ENCODE measurements around the gene MORN5.

Gene MORN5

DNA sequence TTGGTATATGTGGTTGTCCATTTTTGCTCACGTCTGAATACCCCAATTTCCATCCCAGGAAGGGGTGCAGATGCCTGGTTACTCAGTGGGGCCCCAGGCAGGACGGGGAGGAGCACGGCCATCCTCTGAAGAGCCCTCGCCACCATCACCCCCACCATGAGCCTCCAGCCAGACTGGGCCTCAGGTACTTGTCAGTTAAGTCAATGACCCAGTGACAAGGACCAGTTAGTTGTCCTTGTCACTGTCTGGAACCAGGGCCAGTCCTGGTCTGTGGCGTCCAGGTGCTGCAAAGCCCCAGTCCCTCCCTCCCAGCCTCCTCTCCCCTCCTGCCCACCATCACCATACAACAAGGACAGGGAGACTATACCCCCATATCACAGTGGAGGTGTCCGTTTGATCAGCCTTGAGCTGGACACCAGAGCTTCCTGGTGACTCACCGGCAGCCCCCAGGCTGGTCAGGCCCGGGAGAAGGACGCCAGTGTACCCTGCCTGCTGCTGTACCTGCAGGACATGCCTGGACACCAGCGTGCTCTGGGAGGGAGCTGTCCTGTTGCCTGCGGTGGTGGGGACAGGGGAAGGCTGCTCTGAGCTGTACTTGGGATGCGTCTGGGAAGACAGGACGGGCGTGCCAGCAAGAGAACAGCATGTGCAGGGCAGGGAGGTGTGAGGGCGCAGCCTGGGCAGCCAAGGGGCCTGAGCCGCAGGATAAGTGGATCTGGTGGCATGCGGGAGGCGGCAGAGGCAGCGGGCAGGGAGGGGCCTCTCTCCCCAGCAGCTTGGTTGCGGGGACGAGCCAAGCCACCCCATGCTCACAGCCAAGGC is 34.0 kb upstream of the MORN5 start:
- DNase-seq, result peak; percentile 74

GRCh38 chr9:122126331-122127261 is 33.1 kb upstream of the MORN5 start:
- DNase-seq, result peak; percentile 90

DNA sequence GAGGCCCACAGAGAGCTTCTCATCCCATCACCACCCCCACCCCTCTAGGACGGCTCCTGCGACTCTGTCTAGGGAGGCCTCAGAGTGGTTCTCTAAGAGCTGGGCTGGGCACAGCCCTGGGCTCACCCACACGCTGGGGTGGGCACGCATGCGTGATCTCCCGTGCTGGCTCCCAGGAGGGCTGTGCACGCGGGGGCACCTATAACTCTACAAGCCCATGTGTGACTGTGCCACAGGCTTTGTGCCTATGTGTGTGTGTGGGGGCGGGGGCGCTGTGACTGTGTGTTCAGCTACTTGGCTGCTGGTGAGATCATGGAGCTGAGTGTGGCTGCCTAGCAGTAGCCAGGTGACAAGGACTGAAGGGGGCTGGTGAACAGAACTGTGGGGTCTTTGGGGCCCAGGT is 32.3 kb upstream of the MORN5 start:
- peak; percentile 47 for DNase-seq

GRCh38 chr9:122128007-122128968 is 31.4 kb upstream of the MORN5 start:
- DNase-seq, result no peak

DNA sequence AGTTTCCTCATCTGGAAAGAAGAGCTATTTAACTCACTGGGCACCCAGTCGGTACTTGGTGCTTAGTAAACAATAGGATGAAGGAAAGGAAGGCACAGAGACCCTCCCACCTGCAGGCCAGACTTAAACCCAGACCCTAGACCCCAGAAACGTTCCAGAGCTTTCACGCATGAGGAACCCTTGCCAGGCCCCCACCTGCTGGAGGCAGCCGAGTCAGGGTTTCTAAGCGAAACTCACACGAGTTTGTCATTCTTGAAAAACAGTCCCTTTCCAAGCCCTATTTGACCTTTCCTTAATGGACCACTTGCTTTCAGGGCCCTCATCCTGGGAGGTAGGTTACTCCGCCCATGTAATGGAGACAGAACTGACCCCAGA is 30.8 kb upstream of the MORN5 start:
- DNase-seq, result no peak

DNA sequence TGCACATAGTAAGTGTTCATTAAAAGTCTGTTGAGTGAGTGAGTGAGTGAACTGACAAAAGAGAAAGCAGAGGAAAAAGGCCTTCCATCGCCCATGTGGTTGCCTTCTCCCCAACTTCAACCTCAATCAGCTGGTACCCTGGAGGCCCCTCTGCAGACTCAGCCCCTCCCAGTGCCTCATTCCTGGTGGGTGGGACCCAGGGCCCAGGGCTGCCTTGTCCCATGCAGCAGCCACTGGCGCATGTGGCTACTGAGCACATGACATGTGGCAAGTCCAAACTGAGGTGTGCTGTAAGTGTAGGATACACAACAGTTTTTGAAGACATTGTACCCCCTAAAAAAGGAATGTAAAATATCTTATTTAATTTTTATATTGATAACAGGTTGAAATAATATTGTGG is 29.7 kb upstream of the MORN5 start:
- DNase-seq, result no peak

- no peak for DNase-seq
These were observed 28.9 kb upstream of the MORN5 start for GRCh38 chr9:122130837-122131236.

GRCh38 chr9:122131401-122132001 is 28.2 kb upstream of the MORN5 start:
- no peak for DNase-seq

DNA sequence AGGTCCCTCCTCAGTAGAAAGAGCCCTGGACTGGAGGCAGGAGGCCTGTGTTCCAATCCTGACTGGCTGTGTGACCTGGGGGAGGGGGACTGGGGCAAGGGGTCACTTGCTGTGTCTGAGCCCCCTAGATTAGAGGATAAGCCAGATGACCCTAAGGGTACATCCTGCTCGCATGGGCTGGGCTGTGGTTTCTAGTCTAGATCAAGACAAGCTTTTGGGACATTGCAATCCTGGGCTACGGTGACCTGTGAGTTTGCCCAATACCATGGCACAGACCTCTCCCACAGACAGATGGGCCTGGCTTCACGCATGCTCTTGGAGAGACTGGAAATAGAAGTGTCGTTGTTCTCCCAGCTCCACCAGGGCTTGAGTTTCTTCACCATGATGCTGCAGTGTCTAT is 27.2 kb upstream of the MORN5 start:
- no peak for DNase-seq

- no peak for DNase-seq
These were observed 26.3 kb upstream of the MORN5 start for GRCh38 chr9:122133263-122133983.

DNA sequence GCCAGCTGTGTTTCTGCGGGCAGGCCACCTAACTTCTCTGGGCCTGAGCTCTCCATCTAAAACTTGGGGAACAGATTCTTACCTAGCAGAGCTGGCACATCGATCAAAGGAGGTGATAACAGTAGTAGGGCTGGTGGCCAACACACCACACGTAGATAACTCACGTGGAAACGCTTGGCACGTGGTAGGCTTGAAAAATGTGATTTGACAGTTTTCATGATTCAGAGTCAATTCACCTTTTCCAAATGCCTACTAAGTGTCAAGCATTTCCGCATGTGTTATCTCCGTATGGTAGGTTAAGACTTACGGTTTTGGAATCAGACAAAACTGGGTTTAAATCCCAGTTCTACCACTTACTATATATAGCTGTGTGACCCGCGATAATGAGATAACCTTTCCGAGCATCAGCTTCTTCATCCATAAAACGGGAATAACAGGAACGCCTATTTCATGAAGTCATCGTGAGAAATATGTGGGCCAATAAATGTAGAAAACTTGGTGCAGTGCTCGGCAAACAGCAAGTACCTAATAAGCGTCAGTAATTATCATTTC is 25.6 kb upstream of the MORN5 start:
- DNase-seq, result no peak

- no peak for DNase-seq
These were observed 24.7 kb upstream of the MORN5 start for GRCh38 chr9:122134822-122135528.

- DNase-seq, result no peak
These were observed 24.2 kb upstream of the MORN5 start for GRCh38 chr9:122135529-122135859.

GRCh38 chr9:122138560-122139268 is 21.0 kb upstream of the MORN5 start:
- no peak for DNase-seq

GRCh38 chr9:122140368-122141193 is 19.1 kb upstream of the MORN5 start:
- no peak for DNase-seq

DNA sequence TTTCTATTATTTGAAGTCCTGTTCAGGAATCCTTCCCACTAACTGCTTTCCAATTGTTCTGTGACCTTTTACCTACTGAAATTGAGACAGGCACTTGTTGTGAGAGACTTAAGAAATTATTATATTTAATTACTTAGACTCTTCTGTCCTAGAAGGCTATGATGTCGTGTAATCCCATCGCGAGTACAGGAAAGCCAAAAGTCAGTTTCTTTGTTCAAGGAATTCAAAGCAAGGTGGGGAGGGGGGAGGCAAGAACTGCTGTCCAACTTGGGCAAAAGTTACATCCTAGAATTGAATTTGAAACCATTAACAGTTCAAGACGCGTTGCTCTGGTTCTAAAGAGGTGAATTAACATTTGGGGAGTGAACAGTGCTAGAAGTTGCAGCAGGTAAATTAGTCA is 18.0 kb upstream of the MORN5 start:
- DNase-seq, result no peak

- DNase-seq, result no peak
These were observed 16.4 kb upstream of the MORN5 start for GRCh38 chr9:122143296-122143695.

- no peak for DNase-seq
These were observed 15.8 kb upstream of the MORN5 start for GRCh38 chr9:122143876-122144405.

Data from 8988T (cell line).